Jurkat, Clone E6-1 (cell line): ENCODE results near the gene SHB.

ENCODE experiments used
- DNase-seq: peaks from one replicate; pipeline ENCODE4 v3.0.0-alpha.2; 2011; ENCODE audit warnings: low read depth, low spot score
- H3K4me3 ChIP-seq: 2 replicates; pipeline ENCODE4 v1.5.1; 2011; ENCODE audit warnings: mild to moderate bottlenecking, low read length, control low read depth, moderate library complexity

The SHB gene

GRCh38 chr9:37984278-37984671 is 84.8 kb downstream of the SHB start:
- DNase-seq = no peak
- no peak overlapping the region; the same call in 1 of the 2 replicates for H3K4me3 ChIP-seq

- no peak overlapping the region for H3K4me3 ChIP-seq
- DNase-seq = no peak
Measured at GRCh38 chr9:37983381-37984067, 85.5 kb downstream of the SHB start.

- H3K4me3 ChIP-seq = no peak overlapping the region
- DNase-seq = no peak
Measured at GRCh38 chr9:37979844-37980243, 89.2 kb downstream of the SHB start.

- no peak for DNase-seq
- H3K4me3 ChIP-seq = no peak overlapping the region
Measured at GRCh38 chr9:37978983-37979382, 90.0 kb downstream of the SHB start.

GRCh38 chr9:37978481-37978864 is 90.6 kb downstream of the SHB start:
- DNase-seq = no peak

GRCh38 chr9:37977851-37978480 is 91.1 kb downstream of the SHB start:
- no peak overlapping the region for H3K4me3 ChIP-seq
- DNase-seq = no peak

More at GRCh38 chr9:37978481-37978864, 90.6 kb downstream of the SHB start:
- H3K4me3 ChIP-seq = no peak overlapping the region

- H3K4me3 ChIP-seq = no peak overlapping the region
- DNase-seq = no peak
Measured at GRCh38 chr9:37976714-37977477, 92.1 kb downstream of the SHB start.

GRCh38 chr9:37975639-37976038 is 93.4 kb downstream of the SHB start:
- no peak for DNase-seq
- H3K4me3 ChIP-seq = no peak overlapping the region

GRCh38 chr9:37974506-37975173 is 94.4 kb downstream of the SHB start:
- no peak for DNase-seq
- H3K4me3 ChIP-seq = no peak overlapping the region

- no peak overlapping the region for H3K4me3 ChIP-seq
- no peak for DNase-seq
Measured at GRCh38 chr9:37972351-37972848, 96.6 kb downstream of the SHB start.

GRCh38 chr9:37971691-37972090 is 97.3 kb downstream of the SHB start:
- DNase-seq = no peak
- H3K4me3 ChIP-seq = no peak overlapping the region

GRCh38 chr9:37971108-37971459 is 97.9 kb downstream of the SHB start:
- no peak for DNase-seq
- H3K4me3 ChIP-seq = no peak overlapping the region

GRCh38 chr9:37970301-37971107 is 98.5 kb downstream of the SHB start:
- no peak for DNase-seq

GRCh38 chr9:37969558-37970300 is 99.3 kb downstream of the SHB start:
- H3K4me3 ChIP-seq = no peak overlapping the region
- DNase-seq = no peak

More at GRCh38 chr9:37970301-37971107, 98.5 kb downstream of the SHB start:
- no peak overlapping the region for H3K4me3 ChIP-seq

- DNase-seq = no peak
- H3K4me3 ChIP-seq = no peak overlapping the region
Measured at GRCh38 chr9:37969130-37969529, 99.9 kb downstream of the SHB start.

GRCh38 chr9:37968228-37968701 is 100.8 kb downstream of the SHB start:
- DNase-seq = no peak
- H3K4me3 ChIP-seq = no peak overlapping the region

- DNase-seq = no peak
- H3K4me3 ChIP-seq = no peak overlapping the region
Measured at GRCh38 chr9:37967761-37968080, 101.3 kb downstream of the SHB start.
